HUES48 (cell line): ENCODE measurements around the gene TEDC1.

Experiments
- H3K27ac ChIP-seq: one replicate; pipeline ENCODE4 v1.7.0; 2013; ENCODE audit warnings: low read depth, low read length, inconsistent platforms
- H3K27me3 ChIP-seq: 2 replicates; pipeline ENCODE4 v1.6.1; 2013; ENCODE audit warnings: mild to moderate bottlenecking, low read length; ENCODE audit not compliant: control insufficient read depth, insufficient read depth
- H3K36me3 ChIP-seq: 2 replicates; pipeline ENCODE4 v1.6.1; 2013; ENCODE audit warnings: low read length; ENCODE audit not compliant: control insufficient read depth, insufficient read depth
- H3K4me1 ChIP-seq: 2 replicates; pipeline ENCODE4 v1.6.1; 2013; ENCODE audit warnings: mild to moderate bottlenecking, low read length; ENCODE audit not compliant: control insufficient read depth, insufficient read depth
- H3K4me3 ChIP-seq: 2 replicates; pipeline ENCODE4 v1.5.1; 2013; ENCODE audit warnings: mild to moderate bottlenecking, low read depth, low read length
- H3K9ac ChIP-seq: 2 replicates; pipeline ENCODE4 v1.6.1; 2013; ENCODE audit warnings: mild to moderate bottlenecking, low read depth, low read length, moderate library complexity
- H3K9me3 ChIP-seq: 2 replicates; pipeline ENCODE4 v1.6.1; 2013; ENCODE audit warnings: low read length; ENCODE audit not compliant: control insufficient read depth, insufficient read depth

TEDC1 gene

GRCh38 chr14:105494606-105494929, 3.5 kb downstream of the TEDC1 start:
- Histone ChIP-seq H3K9me3 (peaks cover 3% of the 10 kb centered on the region; the same call in 1 of the 2 replicates), H3K4me3 (no peak overlapping the region), H3K27ac (no peak overlapping the region), H3K36me3 (no peaks in the 10 kb centered on the region; the same call in 1 of the 2 replicates), H3K9ac (no peak overlapping the region), H3K4me1 (no peaks in the 10 kb centered on the region; the same call in 1 of the 2 replicates), H3K27me3 (peaks cover 6% of the 10 kb centered on the region; the same call in 1 of the 2 replicates)

- Histone ChIP-seq H3K9ac (no peak overlapping the region), H3K36me3 (no peaks in the 10 kb centered on the region; the same call in 1 of the 2 replicates), H3K27me3 (no peaks in the 10 kb centered on the region), H3K4me1 (no peaks in the 10 kb centered on the region), H3K27ac (no peak overlapping the region), H3K9me3 (peaks cover 3% of the 10 kb centered on the region; the same call in 1 of the 2 replicates), H3K4me3 (no peak overlapping the region)
Measured at GRCh38 chr14:105495101-105495989, 4.3 kb downstream of the TEDC1 start.

- H3K27ac ChIP-seq: no peak overlapping the region
- no peaks in the 10 kb centered on the region for H3K27me3 ChIP-seq
- H3K4me1 ChIP-seq: no peaks in the 10 kb centered on the region
- H3K4me3 ChIP-seq: no peak overlapping the region
- no peaks in the 10 kb centered on the region; the same call in 1 of the 2 replicates for H3K36me3 ChIP-seq
- peaks cover 3% of the 10 kb centered on the region; the same call in 1 of the 2 replicates for H3K9me3 ChIP-seq
- no peak overlapping the region for H3K9ac ChIP-seq
Measured at GRCh38 chr14:105495990-105496830, 5.2 kb downstream of the TEDC1 start.

GRCh38 chr14:105496831-105497591, 6.0 kb downstream of the TEDC1 start:
- Histone ChIP-seq H3K9ac (no peak overlapping the region), H3K4me1 (no peaks in the 10 kb centered on the region), H3K9me3 (no peaks in the 10 kb centered on the region; the same call in 1 of the 2 replicates), H3K27me3 (no peaks in the 10 kb centered on the region), H3K27ac (no peak overlapping the region), H3K36me3 (no peaks in the 10 kb centered on the region; the same call in 1 of the 2 replicates), H3K4me3 (no peak overlapping the region)

- H3K36me3 ChIP-seq: no peaks in the 10 kb centered on the region; the same call in 1 of the 2 replicates
- no peaks in the 10 kb centered on the region for H3K27me3 ChIP-seq
- no peaks in the 10 kb centered on the region for H3K4me1 ChIP-seq
- H3K9ac ChIP-seq: no peak overlapping the region
- H3K4me3 ChIP-seq: no peak overlapping the region
- no peaks in the 10 kb centered on the region; the same call in 1 of the 2 replicates for H3K9me3 ChIP-seq
- H3K27ac ChIP-seq: no peak overlapping the region
Measured at GRCh38 chr14:105497671-105498429, 6.8 kb downstream of the TEDC1 start.

GRCh38 chr14:105498430-105499255, 7.6 kb downstream of the TEDC1 start:
- Histone ChIP-seq H3K36me3 (no peaks in the 10 kb centered on the region), H3K27me3 (no peaks in the 10 kb centered on the region), H3K4me1 (no peaks in the 10 kb centered on the region), H3K9ac (no peak overlapping the region), H3K27ac (no peak overlapping the region), H3K4me3 (no peak overlapping the region), H3K9me3 (no peaks in the 10 kb centered on the region; the same call in 1 of the 2 replicates)

- Histone ChIP-seq H3K4me3 (no peak overlapping the region), H3K27me3 (no peaks in the 10 kb centered on the region), H3K4me1 (no peaks in the 10 kb centered on the region), H3K27ac (no peak overlapping the region), H3K9me3 (no peaks in the 10 kb centered on the region; the same call in 1 of the 2 replicates), H3K36me3 (no peaks in the 10 kb centered on the region), H3K9ac (no peak overlapping the region)
Measured at GRCh38 chr14:105499256-105500035, 8.4 kb downstream of the TEDC1 start.

GRCh38 chr14:105500036-105500725, 9.1 kb downstream of the TEDC1 start:
- no peak overlapping the region for H3K9ac ChIP-seq
- H3K36me3 ChIP-seq: no peaks in the 10 kb centered on the region
- H3K27ac ChIP-seq: no peak overlapping the region
- no peaks in the 10 kb centered on the region for H3K27me3 ChIP-seq
- H3K4me3 ChIP-seq: no peak overlapping the region
- no peaks in the 10 kb centered on the region for H3K4me1 ChIP-seq
- no peaks in the 10 kb centered on the region; the same call in 1 of the 2 replicates for H3K9me3 ChIP-seq

GRCh38 chr14:105500726-105501101, 9.7 kb downstream of the TEDC1 start:
- Histone ChIP-seq H3K27ac (no peak overlapping the region), H3K36me3 (no peaks in the 10 kb centered on the region), H3K4me3 (no peak overlapping the region), H3K9ac (no peak overlapping the region), H3K4me1 (no peaks in the 10 kb centered on the region), H3K27me3 (no peaks in the 10 kb centered on the region), H3K9me3 (no peaks in the 10 kb centered on the region; the same call in 1 of the 2 replicates)
